ENCODE results near the gene DMKN. TPM values are rescaled to one million over a fixed set of nuclear protein-coding genes. Genes with fewer than 3 reads are reported as not detected.

The DMKN gene, protein sequence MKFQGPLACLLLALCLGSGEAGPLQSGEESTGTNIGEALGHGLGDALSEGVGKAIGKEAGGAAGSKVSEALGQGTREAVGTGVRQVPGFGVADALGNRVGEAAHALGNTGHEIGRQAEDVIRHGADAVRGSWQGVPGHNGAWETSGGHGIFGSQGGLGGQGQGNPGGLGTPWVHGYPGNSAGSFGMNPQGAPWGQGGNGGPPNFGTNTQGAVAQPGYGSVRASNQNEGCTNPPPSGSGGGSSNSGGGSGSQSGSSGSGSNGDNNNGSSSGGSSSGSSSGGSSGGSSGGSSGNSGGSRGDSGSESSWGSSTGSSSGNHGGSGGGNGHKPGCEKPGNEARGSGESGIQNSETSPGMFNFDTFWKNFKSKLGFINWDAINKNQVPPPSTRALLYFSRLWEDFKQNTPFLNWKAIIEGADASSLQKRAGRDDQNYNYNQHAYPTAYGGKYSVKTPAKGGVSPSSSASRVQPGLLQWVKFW
- 10 to 100 TPM in 1 of 2 donors, 1 to 10 TPM in 1; 8.8 to 13.8 TPM for total RNA-seq
- long read RNA-seq, partial matches to known transcripts = 0 of 1 reads
- long read RNA-seq, other reads (novel, unspliced or antisense) = 1 of 1 reads

DNA sequence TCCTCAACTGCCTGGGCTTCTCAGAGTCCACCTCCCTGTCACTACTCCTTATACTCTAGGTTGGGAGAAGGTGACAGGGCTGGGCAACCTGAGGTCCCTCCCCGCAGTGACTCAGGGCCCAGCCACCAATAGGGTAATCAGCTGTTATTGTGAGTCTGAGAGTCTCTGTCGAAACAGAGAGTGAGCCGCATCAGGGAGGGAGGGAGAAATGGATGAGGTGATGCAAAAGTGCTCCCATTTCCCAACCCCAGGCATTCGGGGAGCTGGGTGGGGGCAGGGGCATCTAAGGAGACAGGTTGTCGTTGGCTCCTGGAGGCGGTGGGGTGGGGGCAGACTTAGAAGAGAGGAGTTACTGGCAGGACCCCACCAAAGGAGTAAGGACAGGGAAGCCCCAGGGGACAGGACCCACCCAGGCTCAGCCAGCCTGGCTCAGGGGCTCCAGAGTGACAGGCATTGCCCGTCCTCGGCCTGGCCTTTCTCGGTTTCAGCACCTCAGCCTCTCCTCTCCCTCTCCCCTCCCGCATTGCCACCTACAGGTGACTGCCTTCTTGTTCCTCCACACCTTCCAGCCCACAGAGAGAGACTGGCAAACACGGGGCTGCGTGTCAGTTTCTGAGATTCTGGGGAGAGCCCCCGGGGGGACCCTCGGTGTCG lies at the start of gene DMKN:
Gene DMKN, minus strand, starts transcription at position 22 of the 654 bp plus-strand sequence. CDS start 174 bp downstream, outside the sequence.
- intact Hi-C loops (cut with DNase I, micrococcal nuclease) = no loop called here
- no peak for DNase-seq
- no peak for ATAC-seq

DNA sequence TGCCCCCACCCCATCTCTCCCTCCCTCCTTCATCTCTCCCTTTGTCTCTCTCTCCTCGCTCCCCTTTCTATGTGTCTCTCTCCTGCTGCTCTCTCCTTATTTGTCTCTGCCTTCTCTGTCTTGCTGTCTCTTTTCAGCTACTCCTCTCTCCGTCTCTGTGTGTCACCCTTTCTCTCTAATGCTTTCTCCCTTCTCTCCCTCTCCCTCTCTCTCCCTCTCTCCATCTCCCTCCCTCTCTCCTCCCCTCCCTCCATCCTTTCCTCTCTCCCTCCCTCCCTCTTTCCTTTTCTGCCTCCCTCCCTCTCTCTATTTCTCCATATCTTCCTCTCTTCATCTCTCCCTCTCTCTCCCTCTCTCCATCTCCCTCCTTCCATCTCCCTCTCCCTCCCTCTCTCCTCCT lies 49.3 kb upstream of the DMKN start:
- ATAC-seq = no peak
- DNase-seq = no peak
- intact Hi-C loops (cut with DNase I, micrococcal nuclease) = no loop called here

DNA sequence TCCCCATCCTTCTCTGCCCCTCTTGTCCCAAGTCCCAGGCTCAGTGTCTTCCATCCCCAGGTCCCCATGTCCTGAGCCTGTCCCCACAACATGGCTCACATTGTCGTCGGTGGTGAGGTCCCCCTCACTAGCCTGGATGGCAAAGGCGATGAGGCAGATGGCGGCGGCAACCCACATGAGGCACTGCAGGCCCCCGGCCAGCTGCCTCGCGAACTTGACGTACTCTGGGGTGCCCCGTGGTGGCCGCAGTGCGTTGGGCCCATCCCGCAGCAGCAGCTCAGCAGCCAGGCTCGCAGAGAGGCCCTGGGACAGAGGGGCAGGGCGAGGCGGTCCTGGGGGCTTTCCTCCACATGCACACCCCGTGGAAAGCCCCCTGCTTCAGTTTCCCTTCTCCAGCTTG lies 48.9 kb upstream of the DMKN start:
- DNase-seq (no peak), ATAC-seq (no peak)
- intact Hi-C loops (cut with DNase I, micrococcal nuclease) = no loop called here

GRCh38 chr19:35561436-35561835 lies 48.0 kb upstream of the DMKN start:
- intact Hi-C loops (cut with DNase I, micrococcal nuclease) = no loop called here
- ATAC-seq (no peak), DNase-seq (no peak)

DNA sequence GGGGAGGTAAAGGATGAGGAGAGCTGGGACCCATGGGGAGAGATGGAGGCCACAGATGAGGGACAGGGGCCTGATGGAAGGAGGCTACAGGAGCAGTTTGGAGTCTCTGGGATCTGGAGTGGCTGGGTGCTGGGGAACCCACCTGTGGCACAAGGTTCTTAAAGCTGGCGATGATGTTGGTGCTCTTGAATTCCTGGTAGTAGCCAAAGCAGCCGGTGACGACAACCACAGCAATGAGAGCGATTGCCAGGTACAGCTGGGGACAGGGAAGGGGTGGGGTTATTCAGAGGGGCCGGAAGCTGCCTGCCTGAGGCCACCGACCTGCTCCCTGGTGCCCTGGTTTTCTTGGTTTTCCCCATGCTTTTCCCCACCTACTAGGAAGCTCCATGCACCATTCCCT lies 47.2 kb upstream of the DMKN start:
- ATAC-seq (no peak), DNase-seq (no peak)
- intact Hi-C loops (cut with DNase I, micrococcal nuclease) = no loop called here

DNA sequence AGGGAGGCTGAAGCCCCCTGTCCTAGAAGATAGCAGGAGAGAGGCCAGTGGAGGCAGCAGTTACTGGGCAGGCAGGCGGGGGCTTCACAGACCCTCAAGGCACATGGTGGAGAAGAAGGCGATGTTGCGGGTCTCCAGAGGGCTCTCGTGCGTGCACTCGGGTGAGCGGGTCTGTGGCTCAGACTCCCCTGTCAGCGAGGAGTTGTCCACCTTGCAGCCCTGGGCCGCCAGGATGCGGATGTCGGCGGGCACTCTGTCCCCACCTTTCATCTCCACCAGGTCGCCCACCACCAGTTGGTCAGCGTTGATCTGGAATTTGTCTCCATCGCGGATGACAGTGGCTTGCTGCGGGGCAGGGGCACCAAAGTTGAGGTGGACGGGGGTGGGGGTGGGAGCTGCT lies 46.8 kb upstream of the DMKN start:
- DNase-seq (no peak), ATAC-seq (no peak)
- intact Hi-C loops (cut with DNase I, micrococcal nuclease) = no loop called here

GRCh38 chr19:35559781-35560180 lies 46.3 kb upstream of the DMKN start:
- DNase-seq (no peak), ATAC-seq (no peak)
- intact Hi-C loops (cut with DNase I, micrococcal nuclease) = no loop called here

GRCh38 chr19:35559281-35559659 lies 45.8 kb upstream of the DMKN start:
- no peak for ATAC-seq
- DNase-seq = no peak
- intact Hi-C loops (cut with DNase I, micrococcal nuclease) = no loop called here

GRCh38 chr19:35558400-35559280 lies 45.2 kb upstream of the DMKN start:
- DNase-seq (no peak), ATAC-seq (no peak)
- intact Hi-C loops (cut with DNase I, micrococcal nuclease) = no loop called here

DNA sequence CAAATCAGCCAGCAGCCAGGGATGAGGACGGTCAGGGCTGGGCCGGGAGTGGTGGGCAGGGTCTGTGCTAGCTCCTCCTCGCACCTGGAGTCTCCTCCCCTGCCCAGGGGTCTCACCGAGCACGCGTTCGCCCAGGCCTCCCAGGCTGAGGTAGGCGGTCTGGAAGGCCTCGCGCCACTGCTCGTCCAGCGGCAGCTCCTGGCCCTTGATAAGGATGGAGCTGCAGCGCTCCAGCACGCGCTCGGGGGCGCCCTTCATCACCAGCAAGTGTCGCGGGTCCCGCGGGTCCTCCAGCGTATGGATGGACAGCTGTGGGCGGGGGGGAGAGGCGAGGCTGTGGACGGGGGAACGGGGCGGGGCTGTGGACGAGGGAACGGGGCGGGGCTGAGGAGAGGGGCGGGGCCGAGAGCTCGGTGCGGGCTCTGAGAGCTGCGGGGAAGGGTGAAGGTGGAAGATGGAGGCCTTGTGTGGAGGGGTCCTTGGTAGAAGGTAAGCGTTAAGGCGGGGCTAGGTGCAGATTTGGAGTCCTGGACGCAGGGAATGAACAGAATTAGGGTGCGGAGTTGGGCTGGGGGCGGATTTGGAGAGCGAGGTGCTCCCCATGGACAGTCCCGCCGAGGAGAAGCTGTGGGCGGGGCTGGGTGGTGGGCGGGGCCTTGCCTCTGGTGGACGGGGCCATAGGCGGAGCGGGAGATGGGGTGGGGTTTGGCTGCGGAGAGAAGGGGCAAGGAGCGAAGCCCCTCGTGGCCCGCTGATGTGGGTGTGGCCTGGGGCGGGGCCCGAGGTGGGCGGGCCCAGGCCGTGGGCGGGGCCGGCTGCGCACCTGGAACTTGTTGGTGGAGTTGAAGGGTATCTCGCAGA lies 44.3 kb upstream of the DMKN start:
- ATAC-seq (peak; percentile 62), DNase-seq (peak in 1 of 2 donors; percentile 59)
- intact Hi-C loops (cut with DNase I, micrococcal nuclease) = no loop called here

DNA sequence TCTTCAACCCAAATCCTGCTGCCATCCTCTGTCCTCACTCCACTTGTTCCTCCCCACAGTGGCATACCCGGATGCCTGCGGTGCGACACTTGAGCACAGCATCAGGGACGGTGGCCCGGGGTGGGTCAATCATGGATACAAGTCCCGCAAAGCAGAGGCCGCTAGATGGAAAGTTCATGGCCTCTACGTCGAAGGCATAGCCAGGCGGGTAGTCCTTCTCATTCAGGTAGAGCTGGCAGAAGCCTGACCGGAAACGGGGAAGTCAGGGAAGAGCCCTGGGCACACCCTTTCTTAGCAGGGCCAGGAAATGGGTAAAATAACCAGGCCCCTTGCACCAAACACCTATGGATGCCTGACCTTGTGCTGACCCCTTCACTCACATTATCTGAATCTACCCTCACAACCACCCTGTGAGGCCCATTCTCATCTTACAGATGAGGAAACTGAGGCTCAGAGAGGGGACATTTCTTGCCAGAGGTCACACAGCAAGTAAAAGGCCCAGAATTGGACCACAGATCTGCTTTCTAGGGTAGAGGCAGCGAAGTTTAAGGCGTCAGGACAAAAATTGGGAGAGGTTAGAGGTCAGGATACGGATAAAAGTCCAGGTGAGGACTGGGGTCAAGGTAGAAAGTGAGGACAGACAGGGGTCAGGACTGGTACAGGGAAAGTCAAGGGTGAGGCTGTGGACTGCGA lies 43.5 kb upstream of the DMKN start:
- no peak for ATAC-seq
- intact Hi-C loops (cut with DNase I, micrococcal nuclease) = no loop called here
- peak in 1 of 2 donors; percentile 11 for DNase-seq

DNA sequence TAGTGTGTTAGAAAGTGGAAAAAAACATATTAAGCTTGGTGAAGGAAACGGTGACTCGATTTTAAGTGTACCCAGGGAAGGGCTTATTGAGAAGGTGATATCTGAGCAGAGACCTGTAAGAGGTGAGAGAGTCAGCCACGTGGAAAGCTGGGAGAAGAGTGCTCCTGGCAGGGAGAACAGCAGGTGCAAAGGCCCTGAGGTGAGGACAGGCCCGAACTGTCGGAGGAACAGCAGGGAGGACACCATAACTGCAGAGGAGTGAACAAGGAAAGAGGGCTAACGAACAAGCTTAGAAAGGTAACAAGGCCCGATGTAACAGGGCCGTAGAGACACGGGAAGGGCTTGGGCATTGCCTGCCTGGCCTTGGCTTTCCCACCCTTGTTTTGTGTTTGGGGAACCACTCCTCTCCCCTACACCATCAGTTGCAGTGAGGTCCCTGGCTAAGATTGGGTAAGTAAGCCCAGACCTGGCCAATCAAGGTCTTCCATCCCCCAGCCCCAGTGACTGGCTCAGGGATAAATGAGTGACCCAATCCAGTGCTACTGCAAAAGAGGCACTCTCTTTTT lies 42.7 kb upstream of the DMKN start:
- intact Hi-C loops (cut with DNase I, micrococcal nuclease) = no loop called here
- DNase-seq (no peak), ATAC-seq (no peak)

DNA sequence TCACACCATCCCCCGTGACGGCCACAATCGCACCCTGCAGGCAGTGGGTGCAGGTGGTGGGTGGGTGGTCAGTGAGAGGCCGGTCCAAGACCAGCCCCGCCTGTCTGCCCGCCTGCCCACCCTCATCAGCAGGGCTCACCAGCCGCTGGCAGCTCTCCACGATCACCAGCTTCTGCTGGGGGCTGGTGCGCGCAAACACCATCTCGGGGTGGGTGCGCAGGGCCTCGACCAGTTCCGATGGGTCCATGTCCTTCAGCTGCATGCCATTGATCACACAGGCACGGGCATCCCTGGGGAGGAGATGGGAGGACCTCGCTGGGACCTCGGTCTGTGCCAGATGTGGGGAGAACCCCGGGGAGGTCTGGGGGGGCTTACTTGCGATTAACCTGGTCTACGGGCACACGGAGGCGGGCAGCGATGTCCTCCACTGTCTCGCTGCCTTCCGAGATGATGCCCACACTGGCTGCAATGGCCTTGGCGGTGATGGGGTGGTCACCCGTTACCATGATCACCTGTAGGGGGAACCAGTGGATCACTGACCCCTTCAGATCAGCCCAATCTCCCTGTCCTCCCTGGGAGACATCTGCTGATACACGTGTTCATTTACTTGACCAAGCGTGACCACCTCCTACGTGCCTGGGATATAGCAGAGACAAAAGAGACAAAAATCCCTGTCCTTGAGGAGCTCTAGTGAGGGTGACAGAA lies 42.0 kb upstream of the DMKN start:
- DNase-seq = no peak
- intact Hi-C loops (cut with DNase I, micrococcal nuclease) = no loop called here
- no peak for ATAC-seq

DNA sequence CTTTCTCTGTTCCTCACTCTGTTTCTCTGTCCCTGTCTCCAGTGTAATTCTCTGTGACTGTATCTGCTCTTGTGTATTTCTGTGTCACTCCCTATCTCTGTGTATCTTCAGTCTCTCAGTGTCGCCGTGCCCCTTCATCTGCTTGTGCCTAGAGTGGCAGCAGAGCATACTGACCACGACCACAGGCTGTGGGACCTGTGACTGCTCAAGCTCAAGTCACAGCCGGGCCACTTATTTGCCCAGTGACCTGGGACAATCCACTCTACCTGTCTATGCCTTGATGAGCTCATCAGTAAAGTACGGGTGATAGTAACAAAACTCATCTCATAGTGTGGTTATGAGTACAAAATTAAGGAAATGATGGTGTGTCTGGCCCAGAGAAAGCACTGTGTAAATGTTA lies 40.6 kb upstream of the DMKN start:
- ATAC-seq (no peak), DNase-seq (no peak)
- intact Hi-C loops (cut with DNase I, micrococcal nuclease) = no loop called here

DNA sequence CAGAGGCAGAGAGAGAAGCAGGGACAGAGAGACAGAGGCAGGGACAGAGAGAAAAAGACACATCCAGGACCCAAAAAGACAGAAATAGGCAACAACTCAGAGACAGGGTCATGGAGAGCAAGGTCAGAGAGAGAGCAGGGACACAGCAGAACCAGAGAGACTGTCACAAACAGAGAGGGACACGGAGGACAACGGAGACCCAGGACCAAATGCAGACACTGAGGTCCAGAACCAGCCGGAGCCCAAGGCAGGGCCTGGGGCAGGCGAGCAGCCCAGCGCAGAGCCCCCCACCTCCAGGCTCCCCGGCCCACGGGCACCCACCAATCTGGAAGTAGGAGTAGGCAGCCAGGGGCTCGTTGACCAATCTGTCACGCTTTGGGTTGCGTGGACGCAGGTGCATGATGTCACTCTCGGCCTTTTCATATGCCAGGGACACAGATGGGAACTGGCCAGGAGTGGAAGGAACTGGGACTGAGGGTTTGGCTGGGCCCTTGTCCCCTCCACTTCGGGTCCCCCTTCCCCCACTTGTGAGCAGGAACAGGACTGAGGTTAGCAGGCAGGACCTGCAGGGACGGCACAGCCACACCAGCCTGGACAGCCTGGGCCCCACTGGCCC lies 40.0 kb upstream of the DMKN start:
- ATAC-seq (no peak), DNase-seq (no peak)
- intact Hi-C loops (cut with DNase I, micrococcal nuclease) = no loop called here

GRCh38 chr19:35552534-35553384 lies 39.3 kb upstream of the DMKN start:
- DNase-seq = no peak
- ATAC-seq = no peak
- intact Hi-C loops (cut with DNase I, micrococcal nuclease) = no loop called here
